ENCODE results near the gene ENKUR.
"Not testable (repeated sequence)": the region's sequence is repeated elsewhere in the genome, so short reads cannot be mapped to it uniquely, and the experiment has no call there.

The ENKUR gene

GRCh38 chr10:25017661-25018060 is 1.7 kb upstream of the ENKUR start:
- DNase-seq = no peak

GRCh38 chr10:25017154-25017590 is 1.2 kb upstream of the ENKUR start:
- no peak for DNase-seq

GRCh38 chr10:25016376-25017153 is 607 bp upstream of the ENKUR start, which contains the start of gene THNSL1:
Gene THNSL1, plus strand, starts transcription at chr10:25016612. Its CDS starts 6,612 bp downstream, at chr10:25023224.
- DNase-seq = peak; percentile 78 to 82

- no peak for DNase-seq
Measured at GRCh38 chr10:25014579-25014978, 1.4 kb downstream of the ENKUR start.

GRCh38 chr10:25011591-25011990 is 4.4 kb downstream of the ENKUR start:
- DNase-seq = not testable (repeated sequence)

GRCh38 chr10:24998044-24998443 is 17.9 kb downstream of the ENKUR start:
- DNase-seq = no peak

- no peak for DNase-seq
Measured at GRCh38 chr10:24995072-24995471, 20.9 kb downstream of the ENKUR start.

- no peak for DNase-seq
Measured at GRCh38 chr10:24993237-24993958, 22.6 kb downstream of the ENKUR start.

GRCh38 chr10:24992512-24993133 is 23.3 kb downstream of the ENKUR start:
- no peak for DNase-seq

GRCh38 chr10:24991298-24991697 is 24.7 kb downstream of the ENKUR start:
- DNase-seq = no peak

GRCh38 chr10:24989867-24990266 is 26.1 kb downstream of the ENKUR start:
- no peak for DNase-seq

- no peak for DNase-seq
Measured at GRCh38 chr10:24988831-24989640, 26.9 kb downstream of the ENKUR start.

GRCh38 chr10:24984906-24985305 is 31.1 kb downstream of the ENKUR start:
- no peak for DNase-seq

GRCh38 chr10:24983946-24984345 is 32.0 kb downstream of the ENKUR start:
- DNase-seq = no peak

- no peak for DNase-seq
Measured at GRCh38 chr10:24983130-24983529, 32.8 kb downstream of the ENKUR start.

- no peak for DNase-seq
Measured at GRCh38 chr10:24982319-24983112, 33.4 kb downstream of the ENKUR start.

GRCh38 chr10:24981161-24981710 is 34.7 kb downstream of the ENKUR start:
- DNase-seq = no peak

GRCh38 chr10:24979685-24980084 is 36.3 kb downstream of the ENKUR start:
- DNase-seq = no peak

GRCh38 chr10:24974976-24975375 is 41.0 kb downstream of the ENKUR start:
- no peak for DNase-seq

GRCh38 chr10:24973163-24973562 is 42.8 kb downstream of the ENKUR start:
- DNase-seq = no peak

GRCh38 chr10:24971374-24971773 is 44.6 kb downstream of the ENKUR start:
- DNase-seq = no peak

GRCh38 chr10:24969841-24970281 is 46.1 kb downstream of the ENKUR start:
- DNase-seq = no peak
